Natural killer cell treated with Interleukin-12 subunit alpha and Interleukin-12 subunit beta and Interleukin-15 and Interleukin-18, amount 100 ng/mL, for 72 hours (primary cell): ENCODE data around the gene ANKLE1. TPM values are rescaled to one million over a fixed set of nuclear protein-coding genes. Genes with fewer than 3 reads are reported as not detected.

ENCODE experiments used
- ATAC-seq, 2 donors: fragments of 150-1000 bp; cut with Tn5 transposase in 1 of 2; sonication (Bioruptor Pico), chemical (Tn5 transposase) in 1 of 2; 2 replicates each; pipeline ENCODE4 v1.10.0; 2021
- DNase-seq: peaks from one replicate; pipeline ENCODE4 v3.0.0; 2022; ENCODE audit warnings: low spot score
- H3K27ac Mint-ChIP-seq, 2 donors: 1 replicate in 1 of 2; 2 replicates in 1 of 2; pipeline ENCODE4 v1.8.0; 2022; ENCODE audit warnings: mixed read lengths in 2 of 2, mild to moderate bottlenecking in 1 of 2, moderate library complexity in 1 of 2
- H3K27me3 Mint-ChIP-seq, 2 donors: 1 replicate in 1 of 2; 2 replicates in 1 of 2; pipeline ENCODE4 v1.8.0; 2022; ENCODE audit warnings: mixed read lengths in 2 of 2
- H3K36me3 Mint-ChIP-seq: one replicate; pipeline ENCODE4 v1.8.0; 2022; ENCODE audit warnings: mixed read lengths
- H3K4me1 Mint-ChIP-seq, 2 donors: 1 replicate in 1 of 2; 2 replicates in 1 of 2; pipeline ENCODE4 v1.8.0; 2022; ENCODE audit warnings: low read depth in 2 of 2, mixed read lengths in 2 of 2, mild to moderate bottlenecking in 1 of 2
- H3K4me3 Mint-ChIP-seq: one replicate; pipeline ENCODE4 v1.8.0; 2022; ENCODE audit warnings: mixed read lengths
- H3K9me3 Mint-ChIP-seq: 2 replicates; pipeline ENCODE4 v1.8.0; 2022; ENCODE audit warnings: mixed read lengths
- total RNA-seq, 2 donors: library from RNA; stranded (reverse); gene quantifications; one replicate each; pipeline ENCODE4 v1.2.3, GENCODE V29; 2022

Gene ANKLE1, protein sequence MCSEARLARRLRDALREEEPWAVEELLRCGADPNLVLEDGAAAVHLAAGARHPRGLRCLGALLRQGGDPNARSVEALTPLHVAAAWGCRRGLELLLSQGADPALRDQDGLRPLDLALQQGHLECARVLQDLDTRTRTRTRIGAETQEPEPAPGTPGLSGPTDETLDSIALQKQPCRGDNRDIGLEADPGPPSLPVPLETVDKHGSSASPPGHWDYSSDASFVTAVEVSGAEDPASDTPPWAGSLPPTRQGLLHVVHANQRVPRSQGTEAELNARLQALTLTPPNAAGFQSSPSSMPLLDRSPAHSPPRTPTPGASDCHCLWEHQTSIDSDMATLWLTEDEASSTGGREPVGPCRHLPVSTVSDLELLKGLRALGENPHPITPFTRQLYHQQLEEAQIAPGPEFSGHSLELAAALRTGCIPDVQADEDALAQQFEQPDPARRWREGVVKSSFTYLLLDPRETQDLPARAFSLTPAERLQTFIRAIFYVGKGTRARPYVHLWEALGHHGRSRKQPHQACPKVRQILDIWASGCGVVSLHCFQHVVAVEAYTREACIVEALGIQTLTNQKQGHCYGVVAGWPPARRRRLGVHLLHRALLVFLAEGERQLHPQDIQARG
- total RNA-seq, result 10 to 100 TPM in 1 of 2 donors, 1 to 10 TPM in 1; 2.0 to 34.6 TPM

- H3K4me3 Mint-ChIP-seq, result peak within 1 kb of the TSS; percentile 89
- DNase-seq (no peak), ATAC-seq (peak; percentile 43 to 64)
- H3K4me1 Mint-ChIP-seq, result peaks cover 4 to 8% of the 10 kb centered on the region in 2 donors
- H3K27ac Mint-ChIP-seq, result peak within 1 kb of the TSS in 1 of 2 donors; percentile 35
- no peaks in the 10 kb centered on the region for H3K9me3 Mint-ChIP-seq
- no peaks in the 10 kb centered on the region for H3K36me3 Mint-ChIP-seq
- H3K27me3 Mint-ChIP-seq, result peaks cover 0 to 2% of the 10 kb centered on the region in 2 donors
Observed at GRCh38 chr19:17281391-17282304, at the start of gene ANKLE1. Gene ANKLE1 (plus strand): TSS chr19:17281901. CDS start chr19:17281921, 20 bp downstream.

DNA sequence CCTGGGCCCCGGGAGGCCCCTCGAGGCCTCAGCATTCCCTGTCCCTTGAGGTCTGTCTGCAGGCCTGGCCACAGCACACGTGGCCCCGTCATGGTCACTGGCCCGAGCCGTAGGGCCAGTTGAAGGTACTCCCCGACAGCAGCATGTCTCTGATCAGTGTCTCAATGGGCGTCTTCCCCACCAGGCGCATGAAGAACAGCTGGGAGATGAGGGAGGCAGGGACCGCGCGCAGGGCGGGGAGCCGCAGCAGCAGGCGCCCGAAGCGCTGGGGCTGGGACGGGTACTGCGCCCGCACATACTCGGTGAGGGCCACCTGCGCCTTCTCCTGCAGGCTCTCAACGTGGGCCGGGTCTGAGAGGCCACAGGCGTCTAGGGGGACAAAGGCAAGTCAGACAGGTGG lies 49.4 kb upstream of the ANKLE1 start:
- H3K27ac Mint-ChIP-seq, result no peak overlapping the region

DNA sequence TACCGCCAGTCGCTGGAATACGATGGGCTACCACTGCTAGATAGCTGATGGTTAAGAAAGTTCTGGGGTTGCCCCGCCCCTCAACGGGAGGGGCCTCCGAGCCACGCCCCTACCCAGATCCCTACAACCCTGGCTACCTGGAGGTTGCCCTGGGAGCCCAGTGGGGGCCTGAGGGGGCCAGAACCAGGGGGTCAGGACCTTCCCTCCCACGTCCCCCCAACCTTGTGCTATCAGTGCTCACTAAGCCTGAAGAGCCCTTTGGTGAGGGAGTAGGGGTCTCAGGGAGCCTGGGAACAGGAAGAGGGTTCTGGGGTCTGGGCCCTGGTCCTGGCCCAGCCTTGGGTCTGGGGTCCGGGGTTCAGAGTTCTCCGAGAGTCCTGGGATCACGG lies 46.8 kb upstream of the ANKLE1 start:
- Mint-ChIP-seq H3K27ac (peak overlapping the region in 1 of 2 donors; percentile 33), H3K4me3 (peak overlapping the region; percentile 76), H3K9me3 (no peaks in the 10 kb centered on the region), H3K4me1 (peaks cover 0 to 5% of the 10 kb centered on the region in 2 donors), H3K36me3 (no peaks in the 10 kb centered on the region), H3K27me3 (no peaks in the 10 kb centered on the region)
- DNase-seq (no peak), ATAC-seq (peak; percentile 71 to 75)

More for the DNA sequence above, 49.4 kb upstream of the ANKLE1 start:
- Mint-ChIP-seq H3K9me3 (no peaks in the 10 kb centered on the region), H3K27me3 (no peaks in the 10 kb centered on the region), H3K36me3 (no peaks in the 10 kb centered on the region), H3K4me3 (no peak overlapping the region), H3K4me1 (peaks cover under 1 to 5% of the 10 kb centered on the region in 2 donors)
- ATAC-seq (no peak), DNase-seq (no peak)

GRCh38 chr19:17235300-17235970 lies 46.3 kb upstream of the ANKLE1 start:
- Mint-ChIP-seq H3K36me3 (no peaks in the 10 kb centered on the region), H3K9me3 (no peaks in the 10 kb centered on the region), H3K27me3 (no peaks in the 10 kb centered on the region), H3K4me3 (peak overlapping the region; percentile 76), H3K4me1 (peaks cover 0 to 5% of the 10 kb centered on the region in 2 donors), H3K27ac (peak overlapping the region in 1 of 2 donors; percentile 33)
- ATAC-seq (peak; percentile 88 to 94), DNase-seq (peak; percentile 84)

DNA sequence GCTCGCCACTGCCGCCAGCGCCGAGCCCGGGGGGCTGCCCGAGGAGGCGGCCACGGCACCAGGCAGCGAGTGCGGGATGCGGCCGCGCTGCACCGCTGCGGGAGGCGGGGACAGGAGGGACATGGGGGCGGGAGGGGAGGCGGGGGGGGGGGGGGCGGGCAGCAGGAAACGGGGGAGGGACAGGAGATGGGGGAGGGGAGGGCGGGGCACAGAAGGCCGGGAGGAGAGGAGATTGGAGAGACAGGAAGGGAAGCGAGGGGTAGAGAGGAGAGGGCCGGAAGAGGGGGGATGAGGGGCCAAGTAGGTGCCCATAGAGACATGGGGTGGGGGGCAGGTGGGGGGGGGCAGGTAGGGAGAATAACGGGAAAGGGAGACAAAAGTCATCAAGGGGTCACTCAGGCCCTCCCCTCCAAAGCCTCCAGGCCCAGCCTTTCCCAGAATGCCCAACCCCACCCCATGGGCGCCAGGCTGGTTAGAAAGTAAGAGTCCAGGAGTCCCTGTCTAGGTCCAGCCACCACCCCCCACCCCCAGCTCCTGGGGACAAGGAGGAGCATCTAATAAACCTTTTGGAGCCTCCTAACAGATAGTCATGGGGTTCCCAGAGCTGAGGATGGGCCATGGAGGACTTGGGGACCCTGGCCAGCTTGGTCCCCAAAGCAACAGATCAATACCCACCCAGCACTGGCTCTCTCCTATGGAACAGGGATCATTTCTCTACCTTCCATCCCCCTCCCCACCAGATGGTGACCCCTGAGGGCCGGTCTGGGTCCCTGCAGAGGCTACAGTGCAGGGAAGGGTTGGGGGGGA lies 45.5 kb upstream of the ANKLE1 start:
- peak overlapping the region; percentile 76 for H3K4me3 Mint-ChIP-seq

DNA sequence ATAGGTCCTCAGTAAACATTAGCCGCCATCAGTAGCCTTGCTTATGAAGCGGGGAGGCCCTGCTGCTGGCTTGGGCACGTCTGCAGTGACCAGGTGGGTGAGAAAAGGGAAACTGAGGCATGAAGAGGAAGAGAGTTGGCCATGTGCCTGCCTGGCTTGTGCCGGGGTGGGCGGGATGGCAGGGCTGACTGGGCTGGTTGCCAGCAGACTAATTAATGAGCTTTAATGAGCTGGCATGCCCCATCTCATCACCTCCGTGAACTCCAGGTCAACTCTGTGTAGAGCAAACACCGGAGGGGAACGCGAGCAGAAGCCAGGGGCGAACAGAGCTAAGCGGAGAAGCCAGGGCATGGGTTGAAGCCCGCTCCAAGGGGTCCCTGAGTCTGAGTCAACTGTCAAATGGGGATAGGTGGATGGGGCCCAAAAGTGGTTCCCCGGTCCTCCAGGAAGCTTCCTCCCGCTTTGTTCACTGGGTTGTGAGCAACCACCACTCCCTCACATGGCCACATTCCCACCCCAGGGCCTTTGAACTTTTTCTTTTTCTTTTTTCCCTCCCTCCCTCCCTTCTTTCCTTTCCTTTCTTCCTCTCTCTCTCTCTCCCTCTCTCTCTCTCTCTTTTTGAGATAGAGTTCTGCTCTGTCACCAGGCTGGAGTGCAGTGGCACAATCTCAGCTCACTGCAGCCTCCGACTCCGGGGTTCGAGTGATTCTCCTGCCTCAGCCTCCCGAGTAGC lies 44.7 kb upstream of the ANKLE1 start:
- Mint-ChIP-seq H3K27me3 (no peaks in the 10 kb centered on the region), H3K4me1 (peaks cover 0 to 5% of the 10 kb centered on the region in 2 donors), H3K4me3 (peak overlapping the region; percentile 76), H3K36me3 (no peaks in the 10 kb centered on the region), H3K27ac (no peak overlapping the region), H3K9me3 (no peaks in the 10 kb centered on the region)
- DNase-seq (no peak), ATAC-seq (no peak)

More for the DNA sequence above, 45.5 kb upstream of the ANKLE1 start:
- H3K9me3 Mint-ChIP-seq, result no peaks in the 10 kb centered on the region
- no peak for DNase-seq
- peak in 1 of 2 donors; percentile 74 for ATAC-seq
- peaks cover 0 to 5% of the 10 kb centered on the region in 2 donors for H3K4me1 Mint-ChIP-seq
- no peaks in the 10 kb centered on the region for H3K27me3 Mint-ChIP-seq
- no peaks in the 10 kb centered on the region for H3K36me3 Mint-ChIP-seq
- H3K27ac Mint-ChIP-seq, result no peak overlapping the region

- Mint-ChIP-seq H3K9me3 (no peaks in the 10 kb centered on the region), H3K4me3 (peak overlapping the region; percentile 42), H3K27ac (peak overlapping the region in 1 of 2 donors; percentile 33), H3K36me3 (no peaks in the 10 kb centered on the region), H3K27me3 (no peaks in the 10 kb centered on the region), H3K4me1 (peaks cover 0 to 5% of the 10 kb centered on the region in 2 donors)
- no peak for ATAC-seq
- no peak for DNase-seq
Observed at GRCh38 chr19:17237747-17238706, 43.7 kb upstream of the ANKLE1 start.

DNA sequence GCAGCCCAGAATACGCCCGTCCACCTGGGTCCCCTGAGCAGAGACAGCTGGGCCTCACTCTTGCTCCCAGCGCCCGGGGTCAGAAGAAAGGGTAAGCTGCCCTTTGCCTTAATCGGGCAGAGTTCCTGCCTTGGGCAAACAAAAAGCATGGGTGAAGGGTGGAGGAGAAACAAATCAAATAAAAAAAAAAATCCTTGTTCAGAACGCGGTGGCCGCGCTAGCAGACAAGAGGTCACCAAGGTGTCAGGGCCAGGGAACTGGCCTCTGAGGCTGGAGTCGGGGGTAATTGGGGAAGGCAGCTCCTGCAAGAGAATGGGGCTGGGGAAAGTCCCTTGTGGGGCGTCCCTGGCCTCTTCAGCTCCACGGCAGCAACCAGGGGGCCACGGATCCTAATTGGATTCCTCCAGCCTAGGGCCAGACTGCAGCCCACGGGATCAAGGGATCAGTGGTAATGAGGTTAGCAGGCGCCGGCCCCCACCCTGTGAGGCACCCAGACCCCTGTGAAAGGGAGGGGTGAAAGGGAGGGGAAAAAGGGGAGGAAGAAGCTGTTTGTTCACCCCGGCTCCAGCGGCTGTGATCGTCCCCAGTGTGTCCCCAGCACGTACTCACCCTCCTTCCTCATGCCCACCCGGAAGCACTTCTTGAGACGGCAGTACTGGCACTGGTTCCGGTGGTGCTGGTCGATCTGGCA lies 41.5 kb upstream of the ANKLE1 start:
- no peak overlapping the region for H3K4me3 Mint-ChIP-seq
- no peaks in the 10 kb centered on the region for H3K4me1 Mint-ChIP-seq
- DNase-seq (no peak), ATAC-seq (no peak)
- H3K9me3 Mint-ChIP-seq, result no peaks in the 10 kb centered on the region
- no peaks in the 10 kb centered on the region for H3K36me3 Mint-ChIP-seq
- no peak overlapping the region for H3K27ac Mint-ChIP-seq
- H3K27me3 Mint-ChIP-seq, result no peaks in the 10 kb centered on the region

GRCh38 chr19:17240826-17241399 lies 40.8 kb upstream of the ANKLE1 start:
- Mint-ChIP-seq H3K4me3 (no peak overlapping the region), H3K36me3 (no peaks in the 10 kb centered on the region), H3K27ac (no peak overlapping the region), H3K4me1 (no peaks in the 10 kb centered on the region), H3K9me3 (no peaks in the 10 kb centered on the region), H3K27me3 (no peaks in the 10 kb centered on the region)
- DNase-seq, result no peak
- ATAC-seq, result no peak

DNA sequence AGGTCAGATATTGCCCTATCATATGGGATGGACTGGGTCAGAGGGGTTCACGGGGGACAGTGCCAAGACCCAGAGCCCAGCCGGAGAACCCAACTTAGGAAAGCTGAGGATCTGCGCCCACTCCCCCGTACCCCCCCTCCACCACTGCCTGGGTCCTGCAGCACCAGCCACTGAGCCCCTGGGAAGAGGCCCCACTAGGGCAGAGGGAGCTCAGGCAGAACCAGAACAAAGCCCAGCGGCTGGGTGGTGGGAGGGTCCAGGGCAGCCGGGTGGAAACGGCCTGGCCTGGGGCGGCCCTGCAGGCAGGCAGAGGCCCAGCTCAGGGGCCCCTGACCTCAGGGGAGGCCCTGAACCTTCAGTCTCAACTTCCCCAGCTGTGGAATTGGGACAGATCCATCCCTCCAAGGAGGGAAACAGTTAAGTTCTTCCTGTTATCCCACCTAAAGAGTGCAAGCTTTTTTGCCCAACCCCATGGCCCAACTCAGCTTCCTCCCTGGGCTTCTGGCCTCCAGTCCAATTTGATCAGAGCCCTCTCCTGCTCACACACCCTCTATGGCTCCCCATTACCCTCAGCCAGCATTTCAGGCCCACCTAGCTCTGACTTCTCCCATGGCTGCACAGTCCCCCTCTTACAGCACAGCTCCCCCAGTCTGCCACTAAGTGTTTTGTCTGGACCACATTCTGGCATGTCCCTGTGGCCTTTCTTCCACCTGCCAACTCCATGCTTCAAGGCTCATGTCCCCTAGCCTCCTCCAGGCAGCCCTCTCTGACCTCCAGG lies 39.1 kb upstream of the ANKLE1 start:
- Mint-ChIP-seq H3K4me3 (no peak overlapping the region), H3K4me1 (peaks cover 6% of the 10 kb centered on the region in 2 donors), H3K27me3 (no peaks in the 10 kb centered on the region), H3K27ac (no peak overlapping the region), H3K9me3 (no peaks in the 10 kb centered on the region), H3K36me3 (no peaks in the 10 kb centered on the region)
- DNase-seq (no peak), ATAC-seq (no peak)
